GM21786 (cell line): ENCODE data around the gene EXOC3L1.

Source experiments
- ATAC-seq: cut with Tn5 transposase; IDR thresholded peaks from one replicate; pipeline ENCODE4 v1.9.1; 2021; ENCODE audit not compliant: unreplicated experiment

EXOC3L1 gene, protein sequence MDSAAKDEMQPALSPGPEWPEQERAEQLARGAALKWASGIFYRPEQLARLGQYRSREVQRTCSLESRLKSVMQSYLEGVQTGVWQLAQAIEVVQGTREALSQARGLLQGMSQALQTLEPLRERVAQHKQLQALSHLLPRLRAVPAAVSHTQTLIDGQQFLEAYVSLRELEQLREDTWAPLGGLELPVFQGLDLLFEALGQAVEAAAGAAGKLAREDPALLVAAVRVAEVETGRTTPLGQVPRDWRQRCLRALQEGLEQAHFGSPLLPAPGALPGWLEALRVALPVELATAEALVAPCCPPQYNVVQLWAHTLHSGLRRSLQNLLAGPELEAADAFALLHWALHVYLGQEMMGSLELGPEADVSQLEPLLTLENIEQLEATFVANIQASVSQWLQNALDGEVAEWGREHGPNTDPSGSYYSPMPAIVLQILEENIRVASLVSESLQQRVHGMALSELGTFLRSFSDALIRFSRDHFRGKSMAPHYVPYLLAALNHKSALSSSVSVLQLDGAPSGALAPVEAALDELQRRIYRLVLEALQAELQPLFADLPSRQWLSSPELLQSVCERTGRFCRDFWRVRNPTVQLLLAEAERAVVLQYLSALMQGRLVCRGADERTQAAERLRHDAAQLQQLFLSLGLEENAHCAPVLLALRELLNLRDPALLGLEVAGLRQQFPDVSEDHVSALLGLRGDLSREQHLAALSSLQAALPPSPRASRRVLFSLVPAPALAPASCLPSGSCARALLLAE

DNA sequence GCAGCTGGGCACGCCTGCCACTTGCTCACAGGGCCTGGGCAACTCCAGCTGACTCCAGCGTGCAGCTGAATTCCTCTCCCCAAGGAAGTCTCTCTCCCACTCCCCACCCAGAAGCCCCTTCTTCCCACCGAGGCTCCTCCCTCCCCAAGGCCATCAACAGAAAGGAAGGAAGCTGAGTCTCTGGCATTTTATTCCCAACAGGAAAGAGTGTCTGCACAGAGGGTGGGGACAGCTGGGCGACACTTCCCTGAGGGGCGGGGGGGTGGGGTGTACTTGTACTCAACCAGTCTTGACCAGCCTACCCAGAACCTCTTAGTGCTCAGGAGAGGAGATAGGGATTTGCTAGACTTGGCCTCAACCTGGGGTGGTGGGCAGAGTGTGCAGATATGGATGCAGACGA, at the start of gene EXOC3L1:
Gene EXOC3L1 (minus strand): TSS at position 96 of the 400 bp plus-strand sequence. CDS start 460 bp downstream, outside the sequence.
- no peak for ATAC-seq

DNA sequence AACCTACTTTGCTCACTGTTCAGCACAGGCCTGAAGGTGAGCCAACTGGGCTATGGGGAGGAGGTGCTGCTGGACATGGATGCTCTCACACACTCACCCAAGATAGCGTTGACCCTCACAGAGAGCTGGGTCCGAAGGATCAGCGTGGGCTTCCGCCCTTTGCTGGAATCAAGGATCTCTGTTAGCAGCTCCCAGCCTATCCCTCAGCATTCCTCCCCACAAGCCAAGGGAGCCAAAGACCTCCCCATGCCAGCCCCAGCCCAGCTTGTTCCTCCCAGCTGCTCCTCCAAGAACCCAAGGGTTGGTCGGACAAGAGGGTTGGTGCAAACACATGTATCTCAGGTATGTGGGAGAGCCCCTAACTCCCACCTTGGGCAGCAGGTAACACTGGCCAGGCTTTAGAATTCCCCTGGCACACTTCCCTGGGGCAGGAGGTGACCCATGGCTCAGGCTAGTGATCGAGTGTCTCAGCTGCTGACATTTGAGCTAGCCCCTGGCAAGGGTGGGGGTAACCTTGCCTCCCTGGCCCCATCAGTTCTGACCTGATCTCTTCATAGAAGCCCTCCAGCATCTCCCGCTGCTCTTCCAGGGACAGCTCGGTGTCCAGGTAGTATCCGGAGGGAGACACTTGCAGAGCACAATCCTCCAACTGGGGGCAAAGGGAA, 49.0 kb upstream of the EXOC3L1 start:
- ATAC-seq, result no peak

- no peak for ATAC-seq
These were observed 48.3 kb upstream of the EXOC3L1 start for GRCh38 chr16:67238278-67238575.

DNA sequence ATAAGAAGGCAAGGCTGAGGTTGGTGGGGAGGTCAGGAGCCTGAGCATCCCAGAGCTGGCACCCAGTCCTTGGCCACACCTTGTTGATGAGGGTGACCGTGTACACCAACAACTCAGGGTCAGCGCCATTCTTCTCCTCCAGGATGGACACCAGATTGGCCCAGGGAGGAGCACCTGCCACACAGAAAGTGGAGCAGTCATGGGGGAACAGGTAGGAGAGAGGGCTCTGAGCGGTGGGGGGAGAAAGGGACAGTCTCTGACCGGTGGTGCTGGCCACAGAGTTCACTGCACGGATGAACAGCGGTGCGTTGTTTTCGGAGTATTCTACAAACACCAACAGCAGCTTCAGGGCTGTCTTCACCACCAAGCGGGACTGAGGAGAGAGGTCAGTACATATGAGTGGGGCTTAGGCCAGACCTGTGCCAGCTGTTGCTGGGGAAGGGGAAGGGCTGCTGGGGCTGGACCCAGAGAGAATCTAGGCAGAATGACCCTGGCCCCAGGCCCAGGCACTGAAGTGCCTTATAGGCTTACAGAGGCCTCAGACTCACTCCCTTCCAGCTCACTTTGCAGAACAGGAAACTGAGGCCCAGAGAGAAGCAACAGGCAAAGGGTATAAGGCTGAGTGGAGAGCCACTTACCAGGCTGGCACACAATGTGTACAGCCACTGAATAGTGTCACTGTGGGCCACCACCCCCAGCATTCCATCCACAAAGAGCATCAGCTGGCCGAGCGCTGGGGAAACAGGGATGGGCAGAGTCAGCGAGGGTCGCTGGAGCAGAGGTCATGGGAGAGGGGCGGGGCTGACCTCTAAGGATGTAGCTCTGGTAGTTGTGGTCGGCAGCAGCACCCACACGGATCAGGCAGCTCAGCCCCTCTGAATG, 47.7 kb upstream of the EXOC3L1 start:
- no peak for ATAC-seq

DNA sequence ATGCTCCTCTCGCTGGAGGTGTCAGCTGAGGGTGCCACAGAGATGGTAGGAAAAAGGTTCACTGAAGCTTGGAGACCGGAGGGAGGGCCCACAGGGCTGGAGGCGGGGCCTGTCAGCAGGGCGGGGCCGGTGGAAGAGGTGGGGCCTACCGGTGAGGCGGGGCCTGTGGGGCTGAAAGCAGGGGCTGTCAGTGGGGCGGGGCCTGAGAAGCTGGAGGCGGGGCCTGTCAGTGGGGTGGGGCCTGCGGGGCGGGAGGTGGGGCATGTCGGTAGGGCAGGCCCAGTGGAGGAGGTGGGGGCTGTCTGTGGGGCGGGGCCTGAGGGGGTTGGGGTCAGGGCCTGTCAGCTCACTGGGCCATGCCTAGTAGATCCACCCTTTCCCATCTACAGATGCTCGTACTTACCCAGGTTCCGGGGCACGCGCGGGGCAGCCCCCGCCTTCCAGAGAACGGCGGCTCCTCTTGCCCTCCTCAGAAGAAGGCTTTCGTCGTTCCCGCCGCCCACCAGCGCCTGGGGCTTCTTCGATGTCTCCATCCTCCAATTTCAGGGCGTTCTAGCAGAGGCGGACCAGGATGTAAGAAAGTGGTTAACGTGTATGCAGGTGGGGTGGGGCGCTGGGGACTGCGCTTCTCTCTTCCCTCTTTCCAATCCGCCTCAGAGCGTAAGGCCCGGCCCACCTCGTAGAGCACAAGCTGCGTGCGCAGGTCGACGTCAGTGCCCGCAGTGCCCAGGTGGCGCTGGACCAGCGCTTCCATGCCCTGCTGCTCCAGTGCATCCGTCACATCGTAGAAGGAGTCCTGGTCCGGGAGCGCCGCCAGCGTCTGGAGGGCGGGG, 46.8 kb upstream of the EXOC3L1 start:
- no peak for ATAC-seq

DNA sequence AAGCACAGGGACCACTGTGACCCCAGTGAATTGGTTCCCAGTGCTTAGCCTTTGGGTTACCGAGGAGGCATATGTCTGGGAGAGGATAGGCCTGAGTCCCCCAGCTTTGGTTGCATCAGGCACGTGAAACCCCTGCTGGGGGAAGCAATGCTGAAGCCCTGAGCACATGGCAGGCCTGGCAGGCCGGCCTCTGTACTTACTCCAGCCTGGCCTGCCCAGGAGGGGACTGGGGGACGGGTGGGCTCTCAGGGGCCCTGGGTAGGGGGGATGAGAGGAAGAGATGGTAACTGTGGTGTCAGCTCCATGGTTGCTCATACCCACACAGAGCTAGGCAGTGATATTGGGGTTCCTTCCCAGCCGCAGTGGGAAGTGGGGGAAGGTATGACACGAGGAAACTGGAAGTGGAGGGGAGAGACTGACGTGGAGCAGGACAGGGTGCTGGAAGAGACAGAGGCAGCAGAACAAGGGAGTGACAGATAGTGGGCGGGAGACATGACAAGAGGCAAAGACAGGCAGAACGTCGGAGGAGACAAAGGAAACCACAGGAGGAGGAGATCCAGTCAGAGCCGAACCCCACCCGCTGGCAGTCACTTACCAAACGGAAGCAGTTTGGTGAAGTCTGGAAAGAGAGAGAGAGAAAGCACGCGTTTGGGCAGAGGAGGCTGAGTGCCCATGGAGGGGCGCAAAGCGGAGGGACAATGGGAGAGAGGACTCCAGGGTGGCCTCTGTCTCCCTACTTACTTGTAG, 46.1 kb upstream of the EXOC3L1 start:
- no peak for ATAC-seq

GRCh38 chr16:67234180-67234597, 44.3 kb upstream of the EXOC3L1 start:
- no peak for ATAC-seq

DNA sequence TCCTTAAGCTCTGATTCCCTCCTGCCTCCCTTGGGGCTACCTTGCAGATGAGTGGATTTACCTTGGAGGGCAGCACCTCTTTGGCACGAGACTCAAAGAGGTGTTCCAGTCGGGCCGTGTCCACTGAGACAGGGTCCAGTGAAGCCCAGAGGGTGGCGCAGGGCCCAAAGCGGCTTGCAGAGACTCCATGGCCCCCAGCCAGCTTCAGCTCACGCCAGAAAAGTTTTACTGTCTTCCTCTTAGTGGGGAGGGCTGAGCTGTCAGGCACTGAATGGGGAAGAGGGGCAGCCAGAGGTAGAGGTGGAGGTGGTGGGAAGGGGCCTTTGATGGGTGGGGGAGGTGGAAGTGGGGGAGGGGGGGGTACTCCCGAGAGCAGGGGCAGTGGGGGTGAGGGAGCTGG, 43.7 kb upstream of the EXOC3L1 start:
- no peak for ATAC-seq

- ATAC-seq, result no peak
These were observed 41.1 kb upstream of the EXOC3L1 start for GRCh38 chr16:67230809-67231660.

DNA sequence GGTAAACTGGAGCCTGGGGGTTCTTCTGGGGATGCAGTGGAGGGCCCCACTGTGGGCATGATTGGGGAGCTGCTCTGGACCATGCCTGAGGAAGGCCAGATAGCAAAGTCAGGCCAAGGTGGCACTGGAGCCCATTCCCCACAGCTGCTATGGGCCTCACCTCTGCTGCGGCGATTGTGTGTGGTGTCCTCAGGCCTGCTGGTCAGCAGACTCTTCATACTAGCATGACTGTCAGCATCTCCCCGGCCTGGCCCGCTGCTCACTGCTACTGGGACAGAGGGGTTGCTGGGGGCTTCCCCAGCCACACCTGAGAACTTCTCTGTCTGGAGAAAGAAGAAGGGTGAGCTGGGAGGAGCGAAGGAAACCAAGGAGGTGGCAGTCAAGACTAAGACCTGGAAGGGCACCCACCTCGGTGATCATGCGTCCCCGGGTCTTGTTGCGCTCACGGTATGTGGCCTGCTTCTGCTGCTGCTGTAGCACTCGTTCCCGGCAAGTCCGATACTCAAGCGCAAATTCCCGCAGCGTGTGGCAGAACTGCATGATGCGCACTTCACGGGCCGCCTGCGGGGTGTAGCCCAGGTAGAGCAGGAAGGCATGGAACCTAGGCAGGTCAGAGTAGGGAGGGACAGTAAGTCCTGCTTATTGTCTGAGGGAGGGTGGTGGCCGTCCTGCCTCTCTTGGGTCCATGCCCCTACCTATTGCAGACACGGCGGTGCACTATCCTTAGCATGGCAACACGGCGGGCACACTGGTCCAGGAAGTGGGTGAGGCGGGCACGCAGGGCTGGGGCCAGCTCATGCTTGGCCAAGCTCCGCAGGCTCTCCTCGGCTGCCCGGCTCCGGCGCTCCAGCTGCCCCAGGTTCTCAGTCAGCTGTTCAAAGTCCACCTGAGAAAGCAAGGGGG, 40.2 kb upstream of the EXOC3L1 start:
- no peak for ATAC-seq

DNA sequence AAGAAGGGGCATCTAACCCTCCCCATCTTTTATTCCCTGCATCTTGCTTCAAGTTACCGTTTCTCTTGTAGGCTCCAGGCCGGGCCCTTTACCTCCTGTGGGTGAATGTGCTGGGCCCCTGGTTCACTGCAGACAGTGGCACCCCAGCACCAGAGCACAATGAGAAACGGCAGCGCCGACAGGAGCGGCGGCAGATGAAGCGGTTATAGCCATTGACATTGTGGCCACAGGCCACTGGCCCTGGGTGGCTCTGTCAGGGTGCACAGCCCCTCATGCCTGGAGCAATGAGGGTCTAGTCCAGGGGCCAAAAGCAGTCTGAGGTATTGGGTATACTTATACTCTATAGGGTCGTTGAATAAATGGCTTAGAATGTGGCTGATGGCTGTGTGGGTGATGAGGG, 39.0 kb upstream of the EXOC3L1 start:
- no peak for ATAC-seq

DNA sequence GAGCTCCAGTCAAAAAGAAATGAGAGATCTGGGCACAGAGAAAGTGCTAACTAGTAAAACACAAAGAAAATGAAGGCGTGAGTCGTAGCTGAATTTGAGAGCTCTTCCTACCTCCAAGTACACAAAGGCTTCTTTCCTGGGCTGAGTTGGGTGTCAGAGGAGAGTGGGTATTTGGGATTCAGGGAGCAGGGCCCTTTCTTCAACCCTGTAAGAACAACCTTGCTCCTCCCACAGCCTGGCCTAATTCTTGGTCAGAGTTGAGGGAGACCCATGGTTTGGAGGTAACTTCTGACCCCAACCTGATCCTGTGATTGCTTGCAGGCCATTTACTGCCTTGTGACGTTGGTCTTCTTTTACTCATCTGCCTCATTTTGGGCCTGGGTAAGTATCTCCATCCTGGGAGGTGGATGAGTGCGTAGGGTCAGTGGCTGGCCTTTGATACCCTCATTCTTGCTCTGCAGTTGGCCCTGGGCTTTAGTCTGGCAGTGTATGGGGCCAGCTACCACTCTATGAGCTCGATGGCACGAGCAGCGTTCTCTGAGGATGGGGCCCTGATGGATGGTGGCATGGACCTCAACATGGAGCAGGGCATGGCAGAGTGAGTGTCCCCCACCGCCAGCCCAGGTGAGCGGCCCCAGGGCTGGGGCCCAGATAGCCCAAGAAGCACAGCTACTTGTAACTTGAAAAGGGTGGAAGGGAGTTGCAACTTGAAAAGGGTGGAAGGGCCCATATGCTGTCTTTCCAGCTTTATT, 38.3 kb upstream of the EXOC3L1 start:
- ATAC-seq, result no peak

DNA sequence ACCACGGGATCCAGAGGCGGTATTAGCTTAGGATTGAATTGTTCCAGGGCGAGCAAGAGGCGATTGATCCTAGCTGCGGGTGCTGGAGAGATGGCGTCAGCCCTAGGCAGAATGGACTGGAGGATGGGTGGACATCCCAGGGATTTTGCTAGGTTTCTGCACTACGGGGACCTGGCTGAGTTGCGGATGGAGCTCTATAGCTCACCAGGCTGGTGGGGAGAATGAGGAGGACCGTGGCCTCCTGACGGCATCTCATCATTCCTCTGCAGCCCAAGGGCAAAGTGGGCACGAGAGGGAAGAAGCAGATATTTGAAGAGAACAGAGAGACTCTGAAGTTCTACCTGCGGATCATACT, 37.6 kb upstream of the EXOC3L1 start:
- no peak for ATAC-seq

DNA sequence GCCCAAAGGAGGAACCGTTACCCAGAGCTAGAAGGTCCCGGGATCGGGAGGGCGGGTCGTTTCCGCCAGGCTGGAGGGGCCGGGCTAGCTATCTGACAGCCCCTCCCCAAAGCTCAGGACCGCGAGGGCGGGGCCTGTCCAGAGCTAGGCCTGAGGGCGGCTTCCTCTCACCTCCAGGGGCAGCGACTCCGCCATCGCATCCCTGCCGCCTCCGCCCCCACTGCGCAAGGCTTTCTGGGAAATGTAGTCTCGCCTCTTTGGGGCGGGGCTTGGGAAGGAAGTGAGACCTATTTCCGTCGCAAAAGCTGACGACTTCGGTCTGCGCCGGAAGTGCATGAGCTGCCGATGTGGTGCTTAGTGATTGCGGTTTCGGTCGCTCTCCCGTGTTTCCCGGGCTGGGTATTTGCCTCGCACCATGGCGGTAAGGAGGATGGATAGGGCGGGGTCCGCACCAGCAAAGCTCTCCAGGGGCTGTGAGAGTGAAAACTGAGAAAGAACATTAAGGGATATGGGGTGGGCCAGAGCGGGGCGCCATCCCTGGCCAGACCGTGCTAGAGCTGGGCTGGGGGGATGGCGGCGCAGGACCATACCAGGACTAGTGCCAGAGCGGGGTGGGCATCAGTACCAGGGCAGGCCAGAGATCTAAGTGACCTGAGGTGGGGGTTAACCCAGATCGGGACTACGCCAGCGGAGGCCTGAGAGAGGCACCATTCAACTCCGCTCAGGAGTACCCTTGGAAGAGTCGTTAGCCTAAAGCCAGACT, 37.0 kb upstream of the EXOC3L1 start, which contains the start of gene TMEM208:
Gene TMEM208 (plus strand): TSS at position 327 of the 763 bp plus-strand sequence. CDS start 89 bp downstream, at position 416.
- ATAC-seq, result peak; percentile 93

GRCh38 chr16:67226295-67226803, 36.4 kb upstream of the EXOC3L1 start:
- ATAC-seq, result no peak

GRCh38 chr16:67223992-67224391, 34.1 kb upstream of the EXOC3L1 start:
- ATAC-seq, result no peak
